Measurements from ENCODE around the gene RTL10. TPM values are rescaled to one million over a fixed set of nuclear protein-coding genes. Genes with fewer than 3 reads are reported as not detected.

Gene RTL10
- total and polyA plus RNA-seq, 8 donors = 18.4 to 34.7 (median 28.0) TPM

- no peak for ATAC-seq
- peak in 1 of 4 donors; percentile 61 for DNase-seq
- Histone ChIP-seq H3K4me1 (peaks cover 20 to 30% of the 10 kb centered on the region in 2 donors), H3K36me3 (no peaks in the 10 kb centered on the region), H3K9me3 (no peaks in the 10 kb centered on the region), H3K27me3 (no peaks in the 10 kb centered on the region), H3K27ac (peak overlapping the region; percentile 70 to 71), H3K4me3 (no peak overlapping the region)
- intact Hi-C loops (cut with DNase I) = no loop called here
- no peak for TF ChIP-seq CTCF (IDR thresholded peaks at IDR 0.05)
Measured at GRCh38 chr22:19843857-19844376, 10.8 kb downstream of the RTL10 start.

- Histone ChIP-seq H3K9me3 (no peaks in the 10 kb centered on the region), H3K4me1 (peaks cover 20 to 30% of the 10 kb centered on the region in 2 donors), H3K4me3 (no peak overlapping the region), H3K27ac (peak overlapping the region; percentile 70 to 71), H3K36me3 (no peaks in the 10 kb centered on the region), H3K27me3 (no peaks in the 10 kb centered on the region)
- intact Hi-C loops (cut with DNase I) = no loop called here
- peak; percentile 25 for ATAC-seq
- no peak for TF ChIP-seq CTCF (IDR thresholded peaks at IDR 0.05)
- DNase-seq = peak in 1 of 4 donors; percentile 76
Measured at GRCh38 chr22:19843107-19843856, 11.4 kb downstream of the RTL10 start.

DNA sequence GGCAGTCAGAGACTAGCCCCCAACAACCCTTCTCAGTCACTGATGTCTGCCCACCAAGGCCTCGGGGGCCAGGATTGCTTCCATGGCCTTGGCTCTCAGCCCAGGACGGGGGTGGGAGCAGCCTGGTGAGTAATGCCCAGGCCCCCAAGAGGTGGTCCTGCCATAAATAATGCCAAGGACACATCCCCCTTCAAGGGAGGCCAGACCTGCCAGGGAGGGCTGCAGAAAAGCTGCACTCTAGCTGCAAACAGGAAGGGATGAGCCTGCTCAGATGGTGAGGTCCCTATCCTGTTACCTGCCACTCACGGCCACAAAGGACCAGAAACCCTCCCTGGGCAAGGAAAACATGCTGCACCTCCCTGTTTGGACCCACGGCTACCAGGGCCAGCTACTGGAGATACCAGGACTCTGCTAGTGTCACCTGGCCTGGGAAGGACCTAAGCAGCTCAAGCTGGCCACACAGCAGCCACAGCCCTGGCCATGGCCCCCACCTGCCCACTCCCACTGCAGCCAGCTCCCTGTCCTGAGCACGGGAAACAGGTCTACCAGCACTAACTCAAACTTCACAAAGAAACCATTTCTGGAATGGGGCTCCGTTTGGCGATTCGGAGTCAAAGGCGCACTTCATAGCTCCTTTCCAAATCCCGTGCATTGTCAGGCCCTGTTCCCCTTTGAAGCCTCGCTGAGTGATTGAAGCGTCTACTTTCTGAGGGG lies 12.1 kb downstream of the RTL10 start:
- Histone ChIP-seq H3K9me3 (no peaks in the 10 kb centered on the region), H3K27ac (no peak overlapping the region), H3K36me3 (no peaks in the 10 kb centered on the region), H3K4me1 (peaks cover 20 to 33% of the 10 kb centered on the region in 2 donors), H3K4me3 (no peak overlapping the region), H3K27me3 (no peaks in the 10 kb centered on the region)
- DNase-seq (no peak), ATAC-seq (no peak)
- no peak for TF ChIP-seq CTCF (IDR thresholded peaks at IDR 0.05)
- intact Hi-C loops (cut with DNase I) = no loop called here

DNA sequence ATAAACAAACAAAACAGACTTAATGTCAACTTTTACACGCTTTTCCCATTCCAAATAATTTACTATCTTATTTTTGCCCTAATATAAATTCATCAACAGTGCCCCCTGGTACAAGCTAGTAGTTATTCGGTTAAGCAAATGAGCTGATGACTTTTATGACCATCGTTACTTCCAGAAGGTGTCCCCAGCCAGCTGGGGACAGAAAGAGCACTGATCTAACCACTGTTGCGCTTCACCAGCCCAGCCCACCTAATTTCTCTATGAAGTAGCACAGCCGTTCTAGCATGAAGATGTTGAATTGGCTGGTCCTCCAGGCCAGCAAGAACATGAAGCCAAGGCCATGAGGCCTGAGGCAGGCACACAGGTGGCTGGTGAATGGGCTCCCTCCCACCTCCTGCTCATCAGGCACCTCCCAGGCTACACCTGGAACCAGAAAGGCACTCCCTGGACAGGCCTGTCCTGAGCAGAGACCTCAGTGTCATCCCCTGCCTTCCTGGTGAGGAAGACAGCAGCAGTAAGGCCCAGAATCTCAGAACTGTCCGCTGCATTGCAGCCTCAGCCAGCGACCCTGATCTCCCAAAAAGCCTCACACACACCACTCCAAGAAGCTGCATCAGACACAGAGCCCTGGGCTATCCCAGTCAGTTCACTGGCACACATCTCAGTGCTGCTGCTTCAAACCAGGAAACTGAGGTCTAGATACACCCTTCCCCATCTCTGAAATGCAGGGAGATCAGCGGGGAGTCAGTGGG lies 12.9 kb downstream of the RTL10 start:
- DNase-seq (no peak), ATAC-seq (no peak)
- TF ChIP-seq CTCF (IDR thresholded peaks at IDR 0.05) = no peak
- H3K27me3 ChIP-seq = no peaks in the 10 kb centered on the region
- intact Hi-C loops (cut with DNase I) = no loop called here
- H3K27ac ChIP-seq = no peak overlapping the region
- H3K4me3 ChIP-seq = no peak overlapping the region
- no peaks in the 10 kb centered on the region for H3K36me3 ChIP-seq
- no peaks in the 10 kb centered on the region for H3K9me3 ChIP-seq
- H3K4me1 ChIP-seq = peaks cover 20 to 33% of the 10 kb centered on the region in 2 donors

Data from left lung (tissue), 10 donors.